ENCODE measurements around the gene SOCS7. TPM values are rescaled to one million over a fixed set of nuclear protein-coding genes. Genes with fewer than 3 reads are reported as not detected.

SOCS7 gene
- total RNA-seq, 1 experiment from 2014 or later, result 83.6 TPM

DNA sequence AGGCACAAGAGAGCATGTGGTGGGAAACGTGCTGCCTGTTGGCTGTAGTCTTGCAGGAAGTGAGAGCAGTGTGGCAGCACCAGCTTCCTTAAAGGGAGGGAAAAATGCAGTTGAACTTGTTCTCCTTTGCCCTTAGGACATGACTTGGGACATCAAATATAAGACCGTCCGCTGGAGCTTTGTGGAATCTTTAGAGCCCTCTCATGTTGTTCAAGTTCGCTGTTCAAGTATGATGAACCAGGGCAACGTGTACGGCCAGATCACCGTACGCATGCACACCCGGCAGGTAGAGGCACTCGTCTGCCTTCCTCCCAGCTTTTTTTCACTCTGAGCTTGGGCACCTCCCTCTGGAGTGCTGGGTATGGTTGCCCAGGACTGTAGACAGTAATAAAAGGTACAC lies 31.2 kb upstream of the SOCS7 start:
- DNase-seq, result peak; percentile 40
- peak overlapping the region; percentile 4 for H3K27ac Mint-ChIP-seq (ENCODE audit: unreplicated experiment)
- intact Hi-C loops (cut with micrococcal nuclease; ENCODE audit: unreplicated experiment), result no loop called here
- no peak overlapping the region for H3K4me3 Mint-ChIP-seq (ENCODE audit: low read depth, unreplicated experiment)
- BruUV-seq (replicated peaks), result no TSS peak
- CTCF ChIA-PET, result interaction anchor here (0.6 to 1.6 kb wide), 3 partner anchors 9 to 328 kb away, joined by 4 read pairs; no protein-coding TSS in a partner anchor
- H3K4me1 Mint-ChIP-seq (ENCODE audit: low read depth, unreplicated experiment), result peaks cover 19% of the 10 kb centered on the region
- H3K36me3 Mint-ChIP-seq (ENCODE audit: insufficient read depth, unreplicated experiment), result peaks cover 67% of the 10 kb centered on the region
- TF ChIP-seq, protein P1, sequence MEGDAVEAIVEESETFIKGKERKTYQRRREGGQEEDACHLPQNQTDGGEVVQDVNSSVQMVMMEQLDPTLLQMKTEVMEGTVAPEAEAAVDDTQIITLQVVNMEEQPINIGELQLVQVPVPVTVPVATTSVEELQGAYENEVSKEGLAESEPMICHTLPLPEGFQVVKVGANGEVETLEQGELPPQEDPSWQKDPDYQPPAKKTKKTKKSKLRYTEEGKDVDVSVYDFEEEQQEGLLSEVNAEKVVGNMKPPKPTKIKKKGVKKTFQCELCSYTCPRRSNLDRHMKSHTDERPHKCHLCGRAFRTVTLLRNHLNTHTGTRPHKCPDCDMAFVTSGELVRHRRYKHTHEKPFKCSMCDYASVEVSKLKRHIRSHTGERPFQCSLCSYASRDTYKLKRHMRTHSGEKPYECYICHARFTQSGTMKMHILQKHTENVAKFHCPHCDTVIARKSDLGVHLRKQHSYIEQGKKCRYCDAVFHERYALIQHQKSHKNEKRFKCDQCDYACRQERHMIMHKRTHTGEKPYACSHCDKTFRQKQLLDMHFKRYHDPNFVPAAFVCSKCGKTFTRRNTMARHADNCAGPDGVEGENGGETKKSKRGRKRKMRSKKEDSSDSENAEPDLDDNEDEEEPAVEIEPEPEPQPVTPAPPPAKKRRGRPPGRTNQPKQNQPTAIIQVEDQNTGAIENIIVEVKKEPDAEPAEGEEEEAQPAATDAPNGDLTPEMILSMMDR (IDR thresholded peaks at IDR 0.05; ENCODE audit: unreplicated experiment), result no peak
- H3K9me3 Mint-ChIP-seq (ENCODE audit: low read depth, unreplicated experiment), result no peaks in the 10 kb centered on the region
- H3K27me3 Mint-ChIP-seq (ENCODE audit: unreplicated experiment), result no peaks in the 10 kb centered on the region

DNA sequence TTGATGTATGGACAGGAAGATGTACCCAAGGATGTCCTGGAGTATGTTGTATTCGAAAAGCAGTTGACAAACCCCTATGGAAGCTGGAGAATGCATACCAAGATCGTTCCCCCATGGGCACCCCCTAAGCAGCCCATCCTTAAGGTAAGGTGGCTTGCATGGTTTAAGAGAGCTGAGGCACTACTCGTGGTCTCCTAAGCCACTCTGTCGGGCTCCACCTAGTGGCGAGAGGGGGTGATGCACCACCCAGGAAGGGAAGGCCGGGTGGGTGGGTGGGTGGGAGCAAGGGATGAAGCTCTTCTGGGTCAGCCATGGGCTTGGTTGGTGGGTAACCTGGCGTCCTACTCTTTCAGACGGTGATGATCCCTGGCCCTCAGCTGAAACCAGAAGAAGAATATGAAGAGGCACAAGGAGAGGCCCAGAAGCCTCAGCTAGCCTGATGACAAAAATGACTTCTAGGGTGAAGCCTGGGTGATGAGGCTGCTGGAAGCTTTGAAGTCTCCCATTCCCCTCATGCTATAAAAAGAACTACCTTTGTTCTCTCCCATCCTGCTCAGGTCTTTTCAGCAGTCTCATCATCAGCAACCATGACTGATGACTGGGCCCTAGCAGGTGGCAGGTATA lies 29.4 kb upstream of the SOCS7 start:
- no peak overlapping the region for H3K4me3 Mint-ChIP-seq (ENCODE audit: low read depth, unreplicated experiment)
- CTCF ChIA-PET, result interaction anchor here (0.5 to 1.9 kb wide), 21 partner anchors 9 to 236 kb away, joined by 3 to 21 read pairs (median 5); partner anchors contain the start of genes MRPL45 and SOCS7
- intact Hi-C loops (cut with micrococcal nuclease; ENCODE audit: unreplicated experiment), result no loop called here
- no peaks in the 10 kb centered on the region for H3K27me3 Mint-ChIP-seq (ENCODE audit: unreplicated experiment)
- TF ChIP-seq, protein P1 (IDR thresholded peaks at IDR 0.05; ENCODE audit: unreplicated experiment), result peak; percentile 100
- H3K36me3 Mint-ChIP-seq (ENCODE audit: insufficient read depth, unreplicated experiment), result peaks cover 52% of the 10 kb centered on the region
- peaks cover 19% of the 10 kb centered on the region for H3K4me1 Mint-ChIP-seq (ENCODE audit: low read depth, unreplicated experiment)
- H3K9me3 Mint-ChIP-seq (ENCODE audit: low read depth, unreplicated experiment), result no peaks in the 10 kb centered on the region
- H3K27ac Mint-ChIP-seq (ENCODE audit: unreplicated experiment), result no peak overlapping the region
- no TSS peak for BruUV-seq (replicated peaks)
- DNase-seq, result peak; percentile 96

DNA sequence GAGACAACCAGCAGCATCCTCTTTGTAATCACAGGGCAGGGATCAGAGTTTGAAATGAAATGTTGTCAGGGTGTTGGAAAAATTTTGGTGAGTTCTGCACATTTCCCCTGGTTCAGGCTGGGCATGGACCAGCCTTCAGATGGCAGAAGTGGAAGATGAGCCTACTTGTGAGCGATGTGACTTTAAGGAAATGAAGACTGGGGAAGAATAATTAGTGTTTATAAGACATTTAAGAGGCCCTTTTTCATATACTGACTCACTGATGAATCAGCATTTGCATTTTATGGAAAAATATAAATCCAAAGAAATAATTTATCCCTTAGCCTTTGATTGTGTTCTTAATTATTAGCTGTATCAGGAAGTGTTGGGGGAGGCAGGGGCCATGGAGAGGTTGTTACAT lies 28.7 kb upstream of the SOCS7 start:
- Mint-ChIP-seq H3K27me3 (ENCODE audit: unreplicated experiment) (peaks cover 6% of the 10 kb centered on the region), H3K4me3 (ENCODE audit: low read depth, unreplicated experiment) (no peak overlapping the region), H3K36me3 (ENCODE audit: insufficient read depth, unreplicated experiment) (peaks cover 51% of the 10 kb centered on the region), H3K27ac (ENCODE audit: unreplicated experiment) (no peak overlapping the region), H3K4me1 (ENCODE audit: low read depth, unreplicated experiment) (peaks cover 19% of the 10 kb centered on the region), H3K9me3 (ENCODE audit: low read depth, unreplicated experiment) (no peaks in the 10 kb centered on the region)
- intact Hi-C loops (cut with micrococcal nuclease; ENCODE audit: unreplicated experiment), result no loop called here
- TF ChIP-seq, protein P1 (IDR thresholded peaks at IDR 0.05; ENCODE audit: unreplicated experiment), result no peak
- CTCF ChIA-PET, result interaction anchor here (0.6 to 1.9 kb wide), 13 partner anchors 9 to 101 kb away, joined by 3 to 21 read pairs (median 6); partner anchors contain the start of genes MRPL45 and SOCS7
- no TSS peak for BruUV-seq (replicated peaks)
- DNase-seq, result no peak

DNA sequence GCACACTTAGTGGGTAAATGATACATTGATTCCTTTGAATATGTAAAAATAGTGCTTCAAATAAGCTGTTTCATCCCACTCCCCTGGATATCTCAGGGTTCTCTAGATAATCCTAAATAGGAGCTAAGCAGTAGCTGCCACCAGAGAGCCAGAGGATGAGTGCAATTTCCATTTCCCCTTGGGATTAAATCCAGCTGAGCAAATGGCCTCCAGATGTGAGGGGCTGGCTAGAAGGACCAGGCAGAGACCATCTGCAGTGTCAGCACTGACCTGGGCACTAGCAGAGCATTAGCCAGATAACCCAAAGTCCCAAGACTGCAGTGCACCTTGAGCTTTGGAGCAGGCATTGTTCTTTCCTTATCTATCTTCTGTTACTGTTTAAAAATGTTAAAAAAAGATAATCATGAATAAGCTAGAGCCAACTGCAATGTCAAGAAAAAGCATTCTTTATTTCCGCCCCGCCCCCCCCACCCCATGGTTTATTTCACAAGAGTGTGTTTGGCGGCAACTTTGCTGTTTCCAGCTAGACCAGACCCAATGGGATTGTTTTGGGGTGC lies 27.4 kb upstream of the SOCS7 start:
- no peak for DNase-seq
- no peaks in the 10 kb centered on the region for H3K9me3 Mint-ChIP-seq (ENCODE audit: low read depth, unreplicated experiment)
- peaks cover 49% of the 10 kb centered on the region for H3K36me3 Mint-ChIP-seq (ENCODE audit: insufficient read depth, unreplicated experiment)
- no TSS peak for BruUV-seq (replicated peaks)
- intact Hi-C loops (cut with micrococcal nuclease; ENCODE audit: unreplicated experiment), result no loop called here
- no peak overlapping the region for H3K27ac Mint-ChIP-seq (ENCODE audit: unreplicated experiment)
- H3K4me1 Mint-ChIP-seq (ENCODE audit: low read depth, unreplicated experiment), result peaks cover 19% of the 10 kb centered on the region
- TF ChIP-seq, protein P1 (IDR thresholded peaks at IDR 0.05; ENCODE audit: unreplicated experiment), result no peak
- H3K27me3 Mint-ChIP-seq (ENCODE audit: unreplicated experiment), result peaks cover 19% of the 10 kb centered on the region
- H3K4me3 Mint-ChIP-seq (ENCODE audit: low read depth, unreplicated experiment), result no peak overlapping the region
- CTCF ChIA-PET, result interaction anchor here (0.5 to 3.5 kb wide), 8 partner anchors 9 to 1683 kb away, joined by 3 to 14 read pairs (median 4); no protein-coding TSS in a partner anchor

All from Calu3 (cell line).